Stimulated activated CD8-positive, alpha-beta memory T cell treated with anti-CD3 and anti-CD28 coated beads, Interleukin-2, amount 100 ng/mL, for 1 hour (primary cell): ENCODE results near the gene PTPRN2.

ENCODE experiments used
- DNase-seq, 2 donors: peaks; one replicate each; pipeline ENCODE4 v3.0.0-alpha.2; 2020; ENCODE audit warnings: low read depth in 2 of 2

Gene PTPRN2

GRCh38 chr7:157657741-157658740 lies 929.6 kb downstream of the PTPRN2 start:
- no peak for DNase-seq

GRCh38 chr7:157656195-157656769 lies 931.3 kb downstream of the PTPRN2 start:
- no peak for DNase-seq

DNA sequence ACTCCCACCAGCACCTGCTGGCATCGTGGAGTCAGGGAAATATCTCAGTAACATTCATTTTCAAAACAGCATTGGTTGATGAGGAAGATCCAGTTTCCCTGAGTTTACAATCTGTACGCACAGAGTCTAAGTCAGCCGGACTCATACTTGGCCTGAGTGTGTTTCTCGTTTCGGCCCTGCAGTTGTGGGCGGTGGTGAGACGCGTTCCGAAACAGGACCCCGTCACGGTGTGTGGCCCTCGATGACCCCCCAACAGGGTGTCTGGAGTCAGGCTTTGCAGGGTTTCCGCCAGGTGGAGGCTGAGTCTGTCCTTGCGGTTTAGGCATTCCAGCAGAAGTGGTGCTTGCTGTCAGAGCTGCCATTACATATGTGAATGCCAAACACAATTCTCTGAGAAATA lies 933.3 kb downstream of the PTPRN2 start:
- DNase-seq, result no peak

GRCh38 chr7:157653827-157654207 lies 933.8 kb downstream of the PTPRN2 start:
- DNase-seq, result no peak

- DNase-seq, result no peak
These were observed 934.4 kb downstream of the PTPRN2 start for GRCh38 chr7:157652954-157653826.

DNA sequence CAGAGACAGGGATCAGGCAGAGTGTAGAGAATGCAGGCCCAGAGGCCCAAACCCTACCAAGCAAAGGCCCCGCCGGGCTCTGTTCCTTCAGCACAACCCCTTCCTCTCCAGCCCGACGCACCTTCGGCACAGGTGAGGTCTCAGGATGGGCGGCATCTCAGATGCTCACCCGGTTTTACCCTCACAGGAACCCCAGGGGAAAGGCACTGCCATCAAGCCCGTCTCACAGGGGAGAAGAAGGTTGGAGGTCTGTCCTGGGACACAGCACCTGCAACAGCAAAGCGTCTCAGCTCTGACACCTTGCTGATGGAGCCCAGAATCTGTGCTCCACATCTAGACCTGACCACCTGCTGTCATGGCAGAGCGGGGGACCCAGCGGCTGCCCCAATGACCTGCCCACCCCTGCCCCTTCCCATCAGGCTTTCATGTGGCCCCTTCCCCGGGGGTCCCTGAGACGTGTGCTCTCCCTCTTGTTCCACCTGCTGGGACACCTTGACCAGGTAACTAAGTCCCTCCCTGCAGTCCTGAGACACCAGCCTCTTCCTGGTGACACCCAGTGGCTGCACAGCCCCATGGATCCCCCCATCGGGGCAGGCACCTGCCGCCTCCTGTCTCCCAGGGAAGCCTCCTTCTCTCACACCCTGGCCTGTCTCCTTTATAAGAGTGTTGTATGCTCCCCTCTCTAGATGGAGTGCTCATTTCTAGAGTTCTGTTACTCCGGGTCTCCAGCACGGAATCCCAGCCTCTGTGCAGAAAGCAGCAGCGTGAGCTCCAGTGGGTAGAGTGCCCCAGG lies 935.3 kb downstream of the PTPRN2 start:
- no peak for DNase-seq

GRCh38 chr7:157651366-157652160 lies 936.1 kb downstream of the PTPRN2 start:
- no peak for DNase-seq

DNA sequence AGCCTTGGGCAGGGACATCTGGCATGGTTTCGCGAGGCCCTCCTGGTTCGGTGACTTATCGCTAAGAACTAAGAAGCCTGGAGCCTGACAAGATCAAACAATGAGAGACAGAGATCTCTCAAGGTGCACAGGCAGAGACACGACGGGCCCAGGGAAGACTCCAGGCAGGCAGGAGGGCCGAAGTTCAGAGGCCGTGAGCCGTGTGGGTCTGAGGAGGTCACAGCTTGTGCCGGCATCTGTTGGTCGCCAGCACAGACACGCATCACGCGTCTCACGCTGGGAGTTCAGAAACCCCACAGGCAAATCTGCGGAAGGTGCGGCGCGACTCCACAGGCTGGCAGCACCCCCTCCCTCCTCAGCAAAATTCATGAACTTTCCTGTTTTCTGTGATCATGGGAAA lies 936.8 kb downstream of the PTPRN2 start:
- DNase-seq, result no peak

DNA sequence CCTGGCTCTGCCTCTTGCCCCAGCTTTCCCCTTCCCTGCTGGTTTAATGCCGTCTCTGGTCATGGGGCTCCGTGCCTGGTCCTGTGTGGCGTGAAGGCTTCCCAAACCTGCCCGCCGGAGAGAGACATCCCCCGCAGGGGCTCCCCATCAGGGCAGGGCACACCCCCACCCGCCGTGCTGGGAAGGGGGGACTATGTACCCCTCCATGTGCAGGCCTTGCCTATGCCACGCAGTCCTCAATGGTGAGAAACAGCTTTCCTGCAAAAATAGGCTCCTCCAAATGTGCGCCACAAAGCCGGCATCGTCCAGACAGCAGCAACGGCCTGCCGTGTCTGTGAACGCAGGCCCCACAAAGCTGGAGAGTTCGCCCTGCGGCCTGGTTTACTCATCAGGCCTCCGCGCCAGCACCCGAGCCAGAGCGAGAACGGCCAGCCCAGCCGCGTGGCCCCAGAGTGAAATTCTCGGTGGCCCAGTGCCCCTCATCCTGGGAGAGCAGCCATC lies 937.4 kb downstream of the PTPRN2 start:
- no peak for DNase-seq

DNA sequence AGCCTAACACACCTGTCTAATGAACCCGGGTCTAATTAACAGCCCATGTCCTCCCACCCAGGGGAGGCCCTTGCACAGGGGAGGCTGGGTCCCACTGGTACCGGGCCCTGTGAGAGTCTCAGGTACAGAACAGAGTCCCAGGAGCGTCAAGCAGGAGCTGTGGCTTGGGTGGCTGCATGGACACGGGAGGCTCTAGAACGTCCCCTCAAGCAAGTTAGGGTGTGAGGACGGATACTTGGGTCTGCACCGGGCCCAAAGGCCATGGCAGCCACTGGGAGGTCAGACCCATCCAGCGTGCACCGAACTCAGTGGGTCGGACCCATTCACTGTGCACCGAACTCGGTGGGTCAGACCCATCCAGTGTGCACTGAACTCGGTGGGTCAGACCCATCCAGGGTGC lies 941.1 kb downstream of the PTPRN2 start:
- DNase-seq, result no peak

- DNase-seq, result no peak
These were observed 942.1 kb downstream of the PTPRN2 start for GRCh38 chr7:157645539-157645938.

- DNase-seq, result no peak
These were observed 942.7 kb downstream of the PTPRN2 start for GRCh38 chr7:157644946-157645345.

DNA sequence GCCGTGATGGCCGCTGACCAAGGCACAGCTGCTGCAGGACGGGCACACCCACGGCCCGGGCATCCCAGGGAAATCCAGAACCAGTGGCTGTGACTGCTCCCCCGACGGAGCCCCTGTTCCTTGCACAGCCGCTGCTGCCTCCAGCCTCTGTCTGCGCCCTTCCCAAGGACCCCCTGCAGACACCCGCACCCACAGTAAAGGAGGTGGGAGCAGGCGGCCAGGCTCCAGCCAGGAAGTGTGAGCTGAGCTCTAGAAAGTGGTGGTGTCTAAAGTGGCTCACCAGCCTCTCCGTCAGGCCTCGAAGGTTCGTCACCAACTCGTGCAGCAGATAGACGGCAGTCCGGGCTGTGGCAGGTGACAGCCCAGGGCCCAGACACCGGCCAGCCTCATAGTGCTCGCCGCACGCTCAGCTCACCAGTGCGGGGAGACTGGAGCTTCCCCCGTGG lies 944.1 kb downstream of the PTPRN2 start:
- no peak for DNase-seq

- DNase-seq, result no peak
These were observed 945.8 kb downstream of the PTPRN2 start for GRCh38 chr7:157641866-157642265.

DNA sequence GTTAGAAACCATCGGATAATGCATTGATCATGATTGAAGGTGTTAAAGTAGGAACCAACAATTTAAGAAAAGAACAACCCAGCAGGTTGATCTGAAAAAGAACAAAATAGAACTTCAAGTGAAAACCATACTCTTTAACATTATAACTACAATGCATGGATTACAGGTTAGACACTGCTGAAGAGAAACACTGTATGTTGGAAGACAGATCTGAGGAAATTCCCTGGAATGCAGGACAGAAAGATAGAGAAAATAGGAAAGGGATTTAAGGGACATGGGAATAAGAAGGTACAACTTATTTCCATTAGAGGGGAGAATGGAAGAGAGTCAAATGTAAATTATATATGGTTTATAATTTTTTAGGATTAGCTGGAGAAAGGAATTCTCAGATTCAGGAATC lies 947.5 kb downstream of the PTPRN2 start:
- no peak for DNase-seq

- no peak for DNase-seq
These were observed 949.1 kb downstream of the PTPRN2 start for GRCh38 chr7:157638563-157638962.

- no peak for DNase-seq
These were observed 950.2 kb downstream of the PTPRN2 start for GRCh38 chr7:157637216-157637949.

- DNase-seq, result no peak
These were observed 952.0 kb downstream of the PTPRN2 start for GRCh38 chr7:157635669-157636068.

DNA sequence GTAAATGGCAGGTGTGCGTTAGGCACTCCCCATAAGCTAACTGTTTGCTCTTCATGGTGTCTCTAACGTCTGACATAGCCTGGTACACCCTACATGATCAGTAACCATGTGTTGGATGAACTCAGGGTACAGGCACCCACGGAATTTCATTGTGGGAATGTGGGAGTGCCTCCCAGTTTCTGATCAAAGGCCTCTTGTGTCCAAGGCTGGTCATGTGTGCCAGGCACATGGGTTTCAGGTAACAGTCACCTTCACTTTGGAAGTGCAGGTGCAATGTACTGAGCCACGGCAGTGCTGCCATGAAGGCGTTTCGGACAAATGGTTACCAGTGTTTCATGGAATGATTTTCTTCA lies 952.5 kb downstream of the PTPRN2 start:
- DNase-seq, result no peak
